KMS-11 (cell line): Measurements from ENCODE around the gene AGBL4.
"Not testable (repeated sequence)": the region's sequence is repeated elsewhere in the genome, so short reads cannot be mapped to it uniquely, and the experiment has no call there.

Experiments used
- H2AFZ ChIP-seq: fragments of 200-600 bp; sonication (generic); 2 replicates; pipeline ENCODE4 v1.6.1; 2016; ENCODE audit warnings: antibody characterized with exemption, mixed run types, low read depth
- H3K27ac ChIP-seq: fragments of 200-600 bp; sonication (generic); 2 replicates; pipeline ENCODE4 v1.6.1; 2016; ENCODE audit warnings: mild to moderate bottlenecking, mixed run types
- H3K27me3 ChIP-seq: fragments of 200-600 bp; sonication (generic); 2 replicates; pipeline ENCODE4 v1.6.1; 2017; ENCODE audit warnings: mild to moderate bottlenecking, low read depth, mixed run types, moderate library complexity; ENCODE audit not compliant: insufficient read depth
- H3K36me3 ChIP-seq: fragments of 200-600 bp; sonication (generic); 2 replicates; pipeline ENCODE4 v1.6.1; 2017; ENCODE audit warnings: mild to moderate bottlenecking, mixed run types; ENCODE audit not compliant: insufficient read depth
- H3K4me1 ChIP-seq: fragments of 200-600 bp; sonication (generic); 2 replicates; pipeline ENCODE4 v1.6.1; 2016; ENCODE audit warnings: mild to moderate bottlenecking, low read depth, mixed run types; ENCODE audit not compliant: poor library complexity, severe bottlenecking
- H3K4me2 ChIP-seq: fragments of 200-600 bp; sonication (generic); 2 replicates; pipeline ENCODE4 v1.7.0; 2016; ENCODE audit warnings: mild to moderate bottlenecking, mixed run types
- H3K4me3 ChIP-seq: fragments of 200-600 bp; sonication (generic); IDR thresholded peaks from 2 replicates; pipeline ENCODE4 v1.6.1; 2017; ENCODE audit warnings: low read depth, low read length, mixed read lengths; ENCODE audit not compliant: insufficient read depth
- H3K79me2 ChIP-seq: fragments of 200-600 bp; sonication (generic); 2 replicates; pipeline ENCODE4 v1.6.1; 2016; ENCODE audit warnings: low read depth, mixed run types; ENCODE audit not compliant: insufficient read depth
- H3K9ac ChIP-seq: fragments of 200-600 bp; sonication (generic); 2 replicates; pipeline ENCODE4 v1.6.1; 2016; ENCODE audit warnings: mild to moderate bottlenecking, mixed run types
- H4K20me1 ChIP-seq: fragments of 200-600 bp; sonication (generic); 2 replicates; pipeline ENCODE4 v1.6.1; 2016; ENCODE audit warnings: mild to moderate bottlenecking, mixed run types; ENCODE audit not compliant: insufficient read depth
- TF ChIP-seq, protein P1 (sequence below): fragments of 200-600 bp; sonication (generic); conservative IDR thresholded peaks from 2 replicates; pipeline ENCODE4 v1.6.1; 2017; ENCODE audit warnings: low read depth, mild to moderate bottlenecking, antibody characterized with exemption, low read length, moderate library complexity, mixed read lengths

Gene AGBL4

GRCh38 chr1:49971088-49971487 lies 52.7 kb downstream of the AGBL4 start:
- Histone ChIP-seq H3K36me3 (no peaks in the 10 kb centered on the region), H2AFZ (no peak overlapping the region), H4K20me1 (no peaks in the 10 kb centered on the region), H3K4me3 (no peak overlapping the region), H3K4me2 (no peak overlapping the region), H3K9ac (no peak overlapping the region), H3K27me3 (no peaks in the 10 kb centered on the region), H3K27ac (no peak overlapping the region), H3K79me2 (no peaks in the 10 kb centered on the region), H3K4me1 (no peaks in the 10 kb centered on the region)
- TF ChIP-seq, protein P1, sequence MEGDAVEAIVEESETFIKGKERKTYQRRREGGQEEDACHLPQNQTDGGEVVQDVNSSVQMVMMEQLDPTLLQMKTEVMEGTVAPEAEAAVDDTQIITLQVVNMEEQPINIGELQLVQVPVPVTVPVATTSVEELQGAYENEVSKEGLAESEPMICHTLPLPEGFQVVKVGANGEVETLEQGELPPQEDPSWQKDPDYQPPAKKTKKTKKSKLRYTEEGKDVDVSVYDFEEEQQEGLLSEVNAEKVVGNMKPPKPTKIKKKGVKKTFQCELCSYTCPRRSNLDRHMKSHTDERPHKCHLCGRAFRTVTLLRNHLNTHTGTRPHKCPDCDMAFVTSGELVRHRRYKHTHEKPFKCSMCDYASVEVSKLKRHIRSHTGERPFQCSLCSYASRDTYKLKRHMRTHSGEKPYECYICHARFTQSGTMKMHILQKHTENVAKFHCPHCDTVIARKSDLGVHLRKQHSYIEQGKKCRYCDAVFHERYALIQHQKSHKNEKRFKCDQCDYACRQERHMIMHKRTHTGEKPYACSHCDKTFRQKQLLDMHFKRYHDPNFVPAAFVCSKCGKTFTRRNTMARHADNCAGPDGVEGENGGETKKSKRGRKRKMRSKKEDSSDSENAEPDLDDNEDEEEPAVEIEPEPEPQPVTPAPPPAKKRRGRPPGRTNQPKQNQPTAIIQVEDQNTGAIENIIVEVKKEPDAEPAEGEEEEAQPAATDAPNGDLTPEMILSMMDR, result no peak

DNA sequence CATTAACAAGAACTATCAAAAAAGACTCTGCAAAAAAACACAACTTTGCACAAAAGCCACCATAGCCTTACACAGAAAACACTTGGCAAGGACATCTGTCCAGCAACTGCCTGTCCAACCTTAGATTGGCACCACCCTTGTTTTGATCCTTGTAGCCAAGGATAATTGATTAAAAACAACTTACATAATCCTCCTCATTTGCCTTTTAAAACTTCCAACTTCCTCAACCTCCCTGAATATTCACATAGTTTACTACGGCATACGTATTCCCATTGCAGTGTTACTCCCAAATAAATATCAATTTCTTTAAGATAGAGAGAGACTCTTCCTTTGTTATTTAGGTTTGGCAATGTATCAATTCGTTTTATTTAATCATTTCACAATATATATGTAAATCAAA lies 72.4 kb downstream of the AGBL4 start:
- Histone ChIP-seq H3K4me2 (no peak overlapping the region), H3K79me2 (no peaks in the 10 kb centered on the region), H3K27me3 (no peaks in the 10 kb centered on the region), H3K4me3 (no peak overlapping the region), H3K9ac (no peak overlapping the region), H3K36me3 (no peaks in the 10 kb centered on the region), H3K27ac (no peak overlapping the region), H3K4me1 (no peaks in the 10 kb centered on the region), H2AFZ (no peak overlapping the region), H4K20me1 (no peaks in the 10 kb centered on the region)
- TF ChIP-seq, protein P1, result no peak

DNA sequence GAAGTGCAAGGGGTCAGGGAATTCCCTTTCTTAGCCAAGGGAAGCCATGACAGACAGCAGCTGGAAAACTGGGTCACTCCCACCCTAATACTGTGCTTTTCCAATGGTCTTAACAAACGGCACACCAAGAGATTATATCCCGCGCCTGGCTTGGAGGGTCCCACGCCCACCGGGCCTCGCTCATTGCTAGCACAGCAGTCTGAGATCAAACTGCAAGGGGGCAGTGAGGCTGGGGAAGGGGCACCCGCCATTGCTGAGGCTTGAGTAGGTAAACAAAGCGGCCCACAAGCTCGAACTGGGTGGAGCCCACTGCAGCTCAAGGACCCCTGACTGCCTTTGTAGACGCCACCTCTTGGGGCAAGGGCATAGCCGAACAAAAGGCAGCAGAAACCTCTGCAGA lies 108.5 kb downstream of the AGBL4 start:
- not testable (repeated sequence) for H3K27me3 ChIP-seq, H3K4me3 ChIP-seq, H3K9ac ChIP-seq, H4K20me1 ChIP-seq, H3K4me2 ChIP-seq, H3K79me2 ChIP-seq, H3K4me1 ChIP-seq, H3K27ac ChIP-seq, H2AFZ ChIP-seq, H3K36me3 ChIP-seq

DNA sequence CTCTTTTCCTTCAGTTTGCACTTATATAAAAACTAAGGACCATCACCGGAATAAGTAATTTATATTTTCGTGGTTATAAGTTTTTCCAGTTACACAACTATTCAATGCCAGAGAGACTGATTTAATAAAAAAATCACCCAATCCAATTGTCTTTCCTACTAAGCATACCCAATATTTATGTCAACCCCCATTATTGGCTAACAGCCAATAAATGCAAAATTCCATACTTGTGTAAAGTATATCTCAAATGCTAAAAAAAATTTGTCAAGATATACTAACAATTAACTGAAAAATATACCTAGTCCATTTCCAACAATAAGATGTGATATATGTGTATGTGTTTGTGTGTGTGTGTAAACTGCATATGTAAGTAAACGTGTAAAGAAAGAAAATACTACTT lies 117.4 kb downstream of the AGBL4 start:
- Histone ChIP-seq H2AFZ (no peak overlapping the region), H3K9ac (no peak overlapping the region), H3K27ac (no peak overlapping the region), H3K4me1 (no peaks in the 10 kb centered on the region), H3K4me3 (no peak overlapping the region), H3K27me3 (no peaks in the 10 kb centered on the region), H3K4me2 (no peak overlapping the region), H3K36me3 (no peaks in the 10 kb centered on the region), H3K79me2 (no peaks in the 10 kb centered on the region), H4K20me1 (no peaks in the 10 kb centered on the region)
- TF ChIP-seq, protein P1, result no peak

DNA sequence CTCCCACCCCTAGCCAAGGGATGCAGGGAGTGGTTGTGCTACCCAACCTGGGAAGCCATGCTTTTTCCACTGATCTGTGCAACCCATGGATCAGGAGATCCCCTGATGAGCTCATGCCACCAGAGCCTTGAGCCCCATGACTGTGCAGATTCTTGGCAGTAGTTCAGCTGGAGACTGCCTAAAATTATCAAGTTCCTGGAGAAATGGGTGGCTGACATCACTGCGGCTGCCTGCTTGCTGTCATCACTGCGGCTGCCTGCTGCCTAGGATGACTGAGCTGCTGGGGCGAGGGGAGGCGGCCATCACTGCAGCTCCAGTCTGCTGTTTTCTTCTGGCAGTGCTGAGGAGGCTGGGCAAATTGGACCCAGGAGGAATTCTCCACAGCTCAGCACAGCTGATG lies 159.2 kb downstream of the AGBL4 start:
- Histone ChIP-seq H2AFZ (no peak overlapping the region), H3K27ac (no peak overlapping the region), H3K36me3 (no peaks in the 10 kb centered on the region), H3K27me3 (no peaks in the 10 kb centered on the region), H4K20me1 (no peaks in the 10 kb centered on the region), H3K9ac (no peak overlapping the region), H3K4me3 (no peak overlapping the region), H3K79me2 (no peaks in the 10 kb centered on the region), H3K4me2 (no peak overlapping the region), H3K4me1 (no peaks in the 10 kb centered on the region)
- TF ChIP-seq, protein P1, result no peak
